NCI-H2171 (cell line): ENCODE results near the gene FOXA1.

Experiments used
- DNase-seq: peaks from one replicate; lab custom pipeline; 2025; lab: John Stamatoyannopoulos, UW

The FOXA1 gene

DNA sequence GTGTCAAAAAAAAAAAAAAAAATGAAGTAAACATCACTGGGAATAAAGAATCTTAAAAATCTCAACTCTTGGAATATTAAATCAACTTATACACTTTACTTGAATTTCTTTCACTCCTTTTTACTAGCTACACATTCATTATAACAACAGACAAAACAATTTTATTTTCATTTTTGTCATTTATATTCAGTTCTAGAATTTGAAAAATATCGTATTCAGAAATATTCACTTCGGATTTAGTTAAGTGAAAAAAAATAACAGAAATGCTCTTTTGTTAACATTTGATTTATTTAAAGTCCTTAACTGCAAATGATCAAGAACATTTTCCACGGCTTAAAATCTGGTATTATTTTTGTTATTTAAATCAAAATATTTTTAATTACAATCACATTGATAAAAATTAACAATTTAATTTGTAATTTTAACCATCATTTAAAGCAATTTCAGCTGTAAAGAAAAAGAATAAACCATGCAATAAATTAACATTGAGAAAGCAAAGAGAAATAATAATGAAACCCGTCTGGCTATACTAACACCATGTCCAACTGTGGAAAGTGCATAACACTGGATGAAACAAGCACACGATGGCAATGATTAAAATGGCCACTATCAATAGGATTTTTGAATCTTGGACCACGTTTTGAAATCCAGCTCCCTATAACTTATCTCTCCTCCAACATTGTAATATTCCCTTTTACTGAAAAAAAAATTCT lies 5.2 kb downstream of the FOXA1 start:
- DNase-seq, result no peak

DNA sequence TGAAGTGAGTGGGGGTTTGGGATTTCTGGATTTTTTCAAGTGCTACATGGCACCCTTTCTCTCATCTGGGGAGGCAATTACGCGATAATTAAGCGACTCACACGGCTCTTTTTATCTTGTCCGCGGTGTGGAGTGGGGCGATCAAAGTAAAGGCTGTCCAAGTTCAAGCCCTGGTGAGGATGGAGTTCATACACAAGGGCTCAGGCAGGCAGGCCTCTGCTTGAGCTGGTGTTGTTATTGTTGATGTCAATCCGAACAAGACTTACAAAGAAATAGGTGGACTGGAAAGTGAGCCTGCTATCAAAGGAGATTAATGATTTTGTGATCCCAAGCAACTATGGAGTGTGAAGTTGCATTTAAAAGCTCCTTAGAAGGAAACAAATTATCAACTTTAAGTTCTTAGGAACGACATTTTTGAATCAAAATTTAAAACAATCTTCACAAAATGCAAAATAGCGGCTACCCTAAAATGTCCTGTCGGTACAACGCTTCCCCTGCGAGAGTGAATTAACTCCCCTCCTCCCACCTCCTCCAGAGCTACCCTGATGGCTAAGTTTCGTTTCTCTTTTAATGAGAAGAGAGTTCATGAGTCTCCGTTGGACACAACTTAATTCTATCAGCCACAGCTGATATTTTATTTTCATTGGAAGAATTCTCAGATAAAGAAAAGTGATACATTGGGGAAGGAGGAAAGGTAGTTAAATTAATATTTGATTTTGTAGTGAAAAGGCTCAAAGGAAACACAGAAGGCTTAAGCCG lies 5.9 kb downstream of the FOXA1 start:
- DNase-seq, result no peak

GRCh38 chr14:37588667-37588955 lies 6.4 kb downstream of the FOXA1 start:
- no peak for DNase-seq

GRCh38 chr14:37587881-37588666 lies 7.0 kb downstream of the FOXA1 start:
- DNase-seq, result no peak

GRCh38 chr14:37587131-37587803 lies 7.8 kb downstream of the FOXA1 start:
- no peak for DNase-seq

- no peak for DNase-seq
These were observed 8.3 kb downstream of the FOXA1 start for GRCh38 chr14:37586797-37587130.

GRCh38 chr14:37585971-37586796 lies 8.9 kb downstream of the FOXA1 start:
- DNase-seq, result no peak

DNA sequence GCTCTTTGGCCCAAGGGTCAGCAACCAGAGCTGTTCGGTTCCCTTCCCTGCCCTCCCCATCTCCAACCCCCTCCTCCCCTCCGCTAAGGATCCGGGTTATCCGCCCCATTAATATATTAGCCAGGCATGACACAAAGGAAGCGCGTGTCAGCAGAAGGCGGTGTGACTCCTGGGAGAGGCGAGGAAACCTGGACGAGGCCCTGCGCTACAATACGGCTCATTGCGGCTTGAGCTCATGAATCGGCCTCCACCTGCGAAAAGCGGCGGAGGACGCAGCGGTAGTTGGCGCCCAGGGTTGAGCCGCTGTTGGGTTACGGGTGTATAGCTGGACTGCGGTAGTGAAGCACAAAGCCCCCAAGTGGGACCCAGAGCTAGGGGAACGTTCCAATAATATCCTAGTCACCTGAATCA lies 9.9 kb downstream of the FOXA1 start:
- no peak for DNase-seq

- no peak for DNase-seq
These were observed 10.6 kb downstream of the FOXA1 start for GRCh38 chr14:37584211-37585100.

DNA sequence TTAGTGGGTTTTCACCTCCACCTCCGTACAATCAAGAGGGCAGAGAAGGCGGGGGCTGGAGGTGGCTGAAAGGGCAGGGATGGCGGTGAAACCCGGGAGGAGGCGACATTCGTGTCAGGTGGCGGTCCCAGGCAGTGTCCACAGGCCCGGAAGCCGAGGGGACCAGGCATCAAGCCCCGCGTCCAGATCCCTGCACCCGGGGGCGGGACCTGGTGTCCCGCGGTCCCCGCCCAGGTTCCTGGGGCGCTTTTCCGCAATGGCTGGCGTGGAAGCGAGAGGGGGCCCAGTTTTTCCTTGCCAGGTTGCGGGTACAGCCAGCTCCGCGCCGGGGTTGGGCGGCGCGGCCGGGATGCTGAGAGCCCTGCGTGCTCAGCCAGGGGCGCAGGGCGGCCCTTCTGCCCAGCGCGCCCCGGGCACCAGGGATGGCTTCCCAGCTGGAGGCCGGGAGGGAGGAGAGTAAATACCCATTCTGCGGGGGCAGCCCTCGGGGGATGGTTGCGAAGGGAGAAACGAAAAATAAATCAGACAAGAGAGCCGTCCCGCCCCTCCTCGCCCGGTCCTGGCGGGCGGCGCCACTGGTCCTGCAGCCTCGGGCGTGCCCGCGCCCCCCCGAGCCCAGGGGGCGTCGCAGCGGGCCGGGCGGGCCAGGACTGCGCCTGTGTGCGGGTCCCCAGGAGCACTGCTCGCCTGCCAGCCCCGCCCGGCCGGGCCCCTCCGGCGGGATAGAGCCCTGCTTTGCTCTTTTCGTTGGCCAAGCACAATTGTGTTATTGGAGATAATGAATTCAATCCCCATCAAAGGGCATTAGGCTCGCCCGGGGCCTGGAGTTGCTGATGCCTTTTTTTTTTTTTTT lies 11.5 kb downstream of the FOXA1 start:
- DNase-seq, result peak; percentile 62

- DNase-seq, result no peak
These were observed 14.9 kb downstream of the FOXA1 start for GRCh38 chr14:37580146-37580545.

- DNase-seq, result no peak
These were observed 15.8 kb downstream of the FOXA1 start for GRCh38 chr14:37579274-37579673.

DNA sequence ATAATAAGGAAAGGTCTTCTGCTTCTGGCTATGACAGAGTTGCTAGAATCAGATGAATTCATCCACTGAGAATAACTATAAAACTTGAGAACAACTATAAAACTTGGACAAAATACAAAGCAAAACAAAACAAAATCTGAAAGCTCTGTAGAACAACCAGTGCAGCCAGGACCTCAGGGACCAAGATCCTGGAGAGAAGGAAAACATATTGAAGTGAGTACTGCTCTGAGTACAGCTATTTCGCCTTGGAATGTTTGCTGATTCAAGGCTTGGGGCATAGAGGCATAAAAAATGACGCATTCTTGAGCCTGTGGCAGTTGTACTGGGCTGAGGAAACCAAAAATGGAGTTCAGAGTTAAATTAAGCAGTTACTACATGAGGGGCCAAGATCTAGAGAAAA lies 21.7 kb downstream of the FOXA1 start:
- DNase-seq, result no peak

GRCh38 chr14:37571391-37571790 lies 23.7 kb downstream of the FOXA1 start:
- no peak for DNase-seq

- DNase-seq, result no peak
These were observed 25.3 kb downstream of the FOXA1 start for GRCh38 chr14:37569729-37570128.

- DNase-seq, result no peak
These were observed 28.2 kb downstream of the FOXA1 start for GRCh38 chr14:37566811-37567371.

GRCh38 chr14:37565550-37565949 lies 29.5 kb downstream of the FOXA1 start:
- DNase-seq, result no peak

GRCh38 chr14:37563189-37563588 lies 31.9 kb downstream of the FOXA1 start:
- no peak for DNase-seq

- no peak for DNase-seq
These were observed 35.7 kb downstream of the FOXA1 start for GRCh38 chr14:37559386-37559785.
